ENCODE measurements around the gene SKP1. TPM values are rescaled to one million over a fixed set of nuclear protein-coding genes. Genes with fewer than 3 reads are reported as not detected.

Gene SKP1
- total and polyA plus RNA-seq, 9 of the 15 experiments (the other 6 are each of a cell fraction or from before 2014, with no cell fraction given): 301 to 2,109 (median 639) TPM

GRCh38 chr5:134176511-134177368, at the start of gene SKP1 (continued):
- TF ChIP-seq RFX1 (IDR thresholded peaks at IDR 0.05): no peak
- TF ChIP-seq TCF3 (CRISPR knock-in tag; IDR thresholded peaks at IDR 0.05): 0 out of 2 replicates have a peak, but pooled peaks have one; percentile 7
- TF ChIP-seq NCOA4 (IDR thresholded peaks at IDR 0.05; ENCODE audit: partially characterized antibody): no peak
- TF ChIP-seq ZNF324 (CRISPR knock-in tag; IDR thresholded peaks at IDR 0.05): no peak
- peak; percentile 100 for TF ChIP-seq KAT7 (CRISPR knock-in tag; IDR thresholded peaks at IDR 0.05; ENCODE audit: borderline replicate concordance)
- TF ChIP-seq SIRT6 (IDR thresholded peaks at IDR 0.05; ENCODE audit: low read depth, low read length): no peak
- TF ChIP-seq ZNF124 (CRISPR knock-in tag; IDR thresholded peaks at IDR 0.05): no peak
- TF ChIP-seq IRF2 (CRISPR knock-in tag; IDR thresholded peaks at IDR 0.05): no peak
- no peak for TF ChIP-seq HNRNPH1 (optimal IDR thresholded peaks at IDR 0.05; ENCODE audit: low read depth, low read length)
- TF ChIP-seq SNIP1 (IDR thresholded peaks at IDR 0.05; ENCODE audit: low read depth): no peak
- TF ChIP-seq ZNF121 (CRISPR knock-in tag; conservative IDR thresholded peaks at IDR 0.05): no peak
- TF ChIP-seq, protein P1, sequence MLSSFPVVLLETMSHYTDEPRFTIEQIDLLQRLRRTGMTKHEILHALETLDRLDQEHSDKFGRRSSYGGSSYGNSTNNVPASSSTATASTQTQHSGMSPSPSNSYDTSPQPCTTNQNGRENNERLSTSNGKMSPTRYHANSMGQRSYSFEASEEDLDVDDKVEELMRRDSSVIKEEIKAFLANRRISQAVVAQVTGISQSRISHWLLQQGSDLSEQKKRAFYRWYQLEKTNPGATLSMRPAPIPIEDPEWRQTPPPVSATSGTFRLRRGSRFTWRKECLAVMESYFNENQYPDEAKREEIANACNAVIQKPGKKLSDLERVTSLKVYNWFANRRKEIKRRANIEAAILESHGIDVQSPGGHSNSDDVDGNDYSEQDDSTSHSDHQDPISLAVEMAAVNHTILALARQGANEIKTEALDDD (IDR thresholded peaks at IDR 0.05): no peak
- no peak for TF ChIP-seq XRCC4 (IDR thresholded peaks at IDR 0.05; ENCODE audit: extremely low read depth, insufficient read depth, insufficient read length)
- TF ChIP-seq CHD4 (IDR thresholded peaks at IDR 0.05; ENCODE audit: insufficient read depth, insufficient replicate concordance, low read depth, low read length, poor library complexity, severe bottlenecking): no peak
- TF ChIP-seq ZFX (CRISPR knock-in tag; IDR thresholded peaks at IDR 0.05): peak; percentile 100
- peak; percentile 70 to 91; a peak in 3 of 4 replicates for TF ChIP-seq UBTF (IDR thresholded peaks at IDR 0.05; ENCODE audit: borderline replicate concordance in 1 of 2, low read depth in 2 of 2, low read length in 2 of 2)
- no peak for TF ChIP-seq POLR3G (IDR thresholded peaks at IDR 0.05; ENCODE audit: extremely low read depth, insufficient read length, insufficient replicate concordance)
- peak; percentile 100 for TF ChIP-seq RBFOX2 (IDR thresholded peaks at IDR 0.05; ENCODE audit: low read depth, low read length)
- TF ChIP-seq GTF3C2 (IDR thresholded peaks at IDR 0.05; ENCODE audit: borderline replicate concordance, extremely low read depth, insufficient read length): no peak
- no peak; the same call in 1 of the 2 replicates for TF ChIP-seq E2F1 (CRISPR knock-in tag; IDR thresholded peaks at IDR 0.05)

All from K562 (cell line).